GM12875 (cell line): Measurements from ENCODE around the gene TUT7.
A peak's percentile ranks its signal among the peaks of the same experiment; 100 is the strongest.

Experiments used
- H3K4me3 ChIP-seq: one replicate; pipeline ENCODE4 v1.5.1; 2011; ENCODE audit warnings: low read depth, low read length, control low read depth
- TF ChIP-seq, protein P1 (sequence below): IDR thresholded peaks from 2 replicates; pipeline ENCODE4 v1.5.1; 2011; ENCODE audit warnings: low read depth, mild to moderate bottlenecking, control low read depth, inconsistent platforms, low read length, moderate library complexity, borderline replicate concordance; ENCODE audit not compliant: insufficient read depth

TUT7 gene

DNA sequence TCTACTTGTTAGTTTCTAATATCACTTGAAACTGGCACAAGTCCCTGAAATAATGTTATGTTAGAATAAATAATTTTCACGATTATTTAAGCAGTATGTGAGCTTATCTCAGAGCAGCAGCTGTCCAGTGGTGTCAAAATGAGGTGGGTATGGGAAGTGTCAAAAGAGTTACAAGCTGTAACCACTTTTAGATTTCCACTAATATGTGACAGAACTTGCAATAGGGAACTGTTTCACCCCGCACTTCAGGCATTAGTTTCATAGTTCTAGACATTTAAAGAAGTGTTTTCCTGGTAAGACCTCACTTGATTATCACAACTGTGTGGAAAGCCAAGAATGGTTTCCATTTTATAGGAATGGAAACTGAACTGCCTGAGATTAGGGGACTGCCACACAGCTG, 68.9 kb downstream of the TUT7 start:
- H3K4me3 ChIP-seq = no peak overlapping the region
- TF ChIP-seq, protein P1, sequence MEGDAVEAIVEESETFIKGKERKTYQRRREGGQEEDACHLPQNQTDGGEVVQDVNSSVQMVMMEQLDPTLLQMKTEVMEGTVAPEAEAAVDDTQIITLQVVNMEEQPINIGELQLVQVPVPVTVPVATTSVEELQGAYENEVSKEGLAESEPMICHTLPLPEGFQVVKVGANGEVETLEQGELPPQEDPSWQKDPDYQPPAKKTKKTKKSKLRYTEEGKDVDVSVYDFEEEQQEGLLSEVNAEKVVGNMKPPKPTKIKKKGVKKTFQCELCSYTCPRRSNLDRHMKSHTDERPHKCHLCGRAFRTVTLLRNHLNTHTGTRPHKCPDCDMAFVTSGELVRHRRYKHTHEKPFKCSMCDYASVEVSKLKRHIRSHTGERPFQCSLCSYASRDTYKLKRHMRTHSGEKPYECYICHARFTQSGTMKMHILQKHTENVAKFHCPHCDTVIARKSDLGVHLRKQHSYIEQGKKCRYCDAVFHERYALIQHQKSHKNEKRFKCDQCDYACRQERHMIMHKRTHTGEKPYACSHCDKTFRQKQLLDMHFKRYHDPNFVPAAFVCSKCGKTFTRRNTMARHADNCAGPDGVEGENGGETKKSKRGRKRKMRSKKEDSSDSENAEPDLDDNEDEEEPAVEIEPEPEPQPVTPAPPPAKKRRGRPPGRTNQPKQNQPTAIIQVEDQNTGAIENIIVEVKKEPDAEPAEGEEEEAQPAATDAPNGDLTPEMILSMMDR = no peak

DNA sequence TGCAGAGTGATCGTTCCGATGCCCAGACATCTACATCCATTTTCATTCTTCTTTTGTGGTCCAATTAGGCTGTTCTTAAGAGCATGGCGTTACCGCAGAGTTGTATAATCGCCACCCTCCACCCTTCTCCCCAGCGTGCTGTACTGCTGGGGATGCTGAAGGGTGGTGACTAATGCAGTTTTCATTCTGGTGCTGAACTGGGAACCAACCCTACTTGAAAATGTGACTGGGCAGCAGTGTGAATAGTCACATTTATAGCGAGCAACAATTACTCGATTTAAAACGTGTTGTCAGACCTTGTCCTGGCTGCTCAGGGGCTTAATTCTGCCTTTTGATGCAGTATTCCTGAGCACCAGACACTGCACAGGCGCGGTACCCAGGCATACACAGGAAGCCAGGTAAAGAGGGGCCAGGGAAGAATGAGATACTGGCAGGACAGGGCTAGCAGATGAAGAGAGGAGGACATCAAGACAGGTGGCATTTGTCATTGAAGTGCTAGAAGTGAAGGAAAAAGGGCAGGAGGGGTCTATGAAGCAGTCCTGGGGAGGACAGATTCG, 71.2 kb downstream of the TUT7 start:
- H3K4me3 ChIP-seq = peak overlapping the region; percentile 89
- TF ChIP-seq, protein P1 = no peak

DNA sequence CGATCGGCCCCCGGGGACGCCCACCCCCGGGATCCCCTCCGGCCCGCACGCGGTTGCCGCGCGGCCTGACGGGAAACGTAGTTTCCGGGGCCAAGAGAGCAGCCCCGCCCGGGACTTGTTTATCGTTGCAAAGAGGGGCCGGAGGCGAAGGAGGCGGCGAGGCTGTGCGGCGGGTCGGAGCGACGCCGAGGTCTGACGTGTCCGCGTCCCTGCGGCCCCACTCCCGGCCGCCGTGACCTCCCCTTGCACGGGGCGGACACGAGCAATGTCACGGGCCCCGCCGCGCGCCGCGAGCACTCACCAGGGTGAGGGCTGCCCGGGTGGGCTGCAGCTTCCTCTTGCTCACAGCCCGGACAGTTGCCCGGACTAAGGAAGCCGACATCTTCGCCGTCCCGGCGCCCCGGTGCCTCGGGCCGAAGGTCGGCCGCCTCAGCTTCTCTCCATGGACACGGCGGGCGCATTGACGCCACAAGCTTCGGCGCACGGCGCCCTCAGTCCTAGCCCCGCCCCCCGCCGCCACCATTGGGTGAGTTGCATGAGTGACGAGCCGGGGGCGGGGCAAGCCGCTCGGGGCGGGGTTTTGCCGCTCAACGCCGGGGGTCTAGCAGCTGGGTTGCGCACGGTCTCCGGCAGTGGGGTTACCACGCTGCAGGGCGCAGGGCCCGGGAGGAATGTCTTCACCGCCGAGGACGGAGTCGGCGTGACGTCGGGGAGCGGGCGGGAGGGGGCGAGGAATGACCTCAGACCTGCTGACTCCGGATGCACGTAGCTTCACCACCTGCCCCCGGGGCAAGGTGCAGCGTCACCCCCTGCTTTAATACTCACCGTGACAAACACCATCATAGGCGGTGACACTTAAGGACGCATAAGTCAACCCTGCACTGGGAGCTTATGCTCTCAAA, 71.9 kb downstream of the TUT7 start, which contains the start of gene ISCA1:
TSS of gene ISCA1 (minus strand) at position 462 of the 902 bp plus-strand sequence. CDS start at position 382, 80 bp downstream.
- TF ChIP-seq, protein P1 = no peak
- H3K4me3 ChIP-seq = peak within 1 kb of the TSS; percentile 89

DNA sequence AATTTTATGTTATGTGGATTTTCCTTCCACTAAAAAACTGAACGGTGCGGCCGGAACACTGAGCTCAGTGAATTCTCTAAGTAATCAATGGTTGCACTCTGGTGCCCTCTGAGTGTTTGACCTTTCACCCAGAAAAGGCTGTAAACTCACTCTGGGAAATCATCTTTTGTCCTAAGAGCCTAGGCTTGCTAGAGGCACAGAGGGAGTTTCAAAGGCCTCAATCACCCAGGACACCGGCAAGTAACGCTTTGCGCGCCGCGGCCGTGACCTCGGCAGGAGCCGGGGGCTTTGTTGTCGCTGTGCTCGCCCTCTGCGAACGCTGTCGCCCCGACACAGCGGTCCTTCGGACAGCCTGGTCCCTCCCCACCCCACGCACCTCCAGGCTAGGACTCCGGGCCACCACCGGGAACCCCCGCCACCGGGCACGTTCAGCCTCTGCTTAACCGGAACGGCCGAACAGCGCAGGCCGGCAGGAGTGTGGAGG, 72.6 kb downstream of the TUT7 start:
- H3K4me3 ChIP-seq = peak overlapping the region; percentile 89
- TF ChIP-seq, protein P1 = no peak

DNA sequence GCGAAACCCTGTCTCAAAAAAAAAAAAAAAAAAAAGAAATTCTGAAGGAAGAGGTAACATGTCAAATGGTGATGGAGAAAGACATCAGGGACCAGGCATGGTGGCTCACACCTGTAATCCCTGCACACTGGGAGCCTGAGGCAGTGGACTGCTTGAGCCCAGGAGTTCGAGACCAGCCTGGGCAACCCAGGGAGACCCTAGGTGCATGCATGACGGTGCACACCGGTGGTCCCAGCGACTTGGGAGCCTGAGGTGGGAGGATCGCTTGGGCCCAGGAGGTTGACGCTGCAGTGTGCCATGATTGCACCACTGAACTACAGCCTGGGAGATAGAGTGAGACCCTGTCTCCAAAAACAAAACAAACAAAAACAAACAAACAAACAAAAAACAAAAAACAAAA, 73.6 kb downstream of the TUT7 start:
- no peak overlapping the region for H3K4me3 ChIP-seq
- TF ChIP-seq, protein P1 = no peak

DNA sequence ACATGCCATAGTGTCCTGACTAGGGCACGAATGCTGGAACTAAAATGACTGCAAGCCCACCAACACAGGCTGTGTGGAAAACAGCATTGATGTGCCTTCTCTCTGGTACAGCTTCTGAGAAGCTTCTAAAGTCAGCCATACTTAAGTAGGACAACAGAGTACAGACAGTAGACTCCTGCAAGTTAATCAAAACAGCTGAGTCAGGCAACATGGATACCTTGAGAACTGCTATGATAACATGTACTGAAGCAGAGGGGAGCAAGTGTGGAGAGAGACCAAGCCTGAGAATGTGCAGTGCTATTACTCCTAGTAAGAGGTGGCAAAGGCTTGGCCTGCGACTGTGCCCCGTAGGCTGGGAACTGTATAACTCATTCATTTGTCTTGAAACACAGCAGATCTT, 74.4 kb downstream of the TUT7 start:
- H3K4me3 ChIP-seq = no peak overlapping the region
- TF ChIP-seq, protein P1 = no peak
